HG02610 (cell line): ENCODE results near the gene FFAR4.

Source experiments
- ATAC-seq: cut with Tn5 transposase; IDR thresholded peaks from one replicate; pipeline ENCODE4 v1.9.1; 2021; ENCODE audit warnings: mild to moderate bottlenecking, moderate library complexity; ENCODE audit not compliant: unreplicated experiment

FFAR4 gene

GRCh38 chr10:93599335-93599734, 32.9 kb downstream of the FFAR4 start:
- no peak for ATAC-seq

- ATAC-seq = no peak
Observed at GRCh38 chr10:93599778-93600177, 33.3 kb downstream of the FFAR4 start.

GRCh38 chr10:93600446-93601145, 34.1 kb downstream of the FFAR4 start:
- no peak for ATAC-seq

- no peak for ATAC-seq
Observed at GRCh38 chr10:93601146-93601773, 34.8 kb downstream of the FFAR4 start, which contains the start of gene RBP4. RBP4 (minus strand) TSS chr10:93601235; CDS start chr10:93601028, 207 bp downstream.

- ATAC-seq = no peak
Observed at GRCh38 chr10:93601774-93602162, 35.3 kb downstream of the FFAR4 start.

GRCh38 chr10:93603023-93603422, 36.6 kb downstream of the FFAR4 start:
- ATAC-seq = no peak

- no peak for ATAC-seq
Observed at GRCh38 chr10:93604146-93604545, 37.7 kb downstream of the FFAR4 start.

GRCh38 chr10:93608421-93608820, 42.0 kb downstream of the FFAR4 start:
- no peak for ATAC-seq

- ATAC-seq = no peak
Observed at GRCh38 chr10:93612311-93612710, 45.8 kb downstream of the FFAR4 start, which contains the start of gene PDE6C. PDE6C (plus strand) TSS chr10:93612537; CDS start chr10:93612726, 189 bp downstream.

- ATAC-seq = no peak
Observed at GRCh38 chr10:93613126-93613525, 46.7 kb downstream of the FFAR4 start.

GRCh38 chr10:93614101-93614825, 47.8 kb downstream of the FFAR4 start:
- ATAC-seq = no peak

- ATAC-seq = no peak
Observed at GRCh38 chr10:93615576-93616235, 49.2 kb downstream of the FFAR4 start.

GRCh38 chr10:93620925-93621324, 54.5 kb downstream of the FFAR4 start:
- no peak for ATAC-seq

- no peak for ATAC-seq
Observed at GRCh38 chr10:93622942-93623341, 56.5 kb downstream of the FFAR4 start.

GRCh38 chr10:93628858-93629257, 62.4 kb downstream of the FFAR4 start:
- no peak for ATAC-seq

- ATAC-seq = no peak
Observed at GRCh38 chr10:93629647-93630305, 63.3 kb downstream of the FFAR4 start.

- ATAC-seq = peak; percentile 67
Observed at GRCh38 chr10:93630625-93631557, 64.4 kb downstream of the FFAR4 start.
